Measurements from ENCODE around the gene SLC1A7.

GRCh38 chr1:53142226-53142853 is at the start of gene SLC1A7:
- TF ChIP-seq CTCF (IDR thresholded peaks at IDR 0.05), result no peak
- no peak for TF ChIP-seq POLR2A (IDR thresholded peaks at IDR 0.05; ENCODE audit: low read length)

Measured in A549 (cell line).